Measurements from ENCODE around the gene CD1B. TPM values are rescaled to one million over a fixed set of nuclear protein-coding genes. Genes with fewer than 3 reads are reported as not detected.

Gene CD1B
- polyA plus RNA-seq, 1 of the 3 experiments (the other 2 are of a cell fraction): not detected

DNA sequence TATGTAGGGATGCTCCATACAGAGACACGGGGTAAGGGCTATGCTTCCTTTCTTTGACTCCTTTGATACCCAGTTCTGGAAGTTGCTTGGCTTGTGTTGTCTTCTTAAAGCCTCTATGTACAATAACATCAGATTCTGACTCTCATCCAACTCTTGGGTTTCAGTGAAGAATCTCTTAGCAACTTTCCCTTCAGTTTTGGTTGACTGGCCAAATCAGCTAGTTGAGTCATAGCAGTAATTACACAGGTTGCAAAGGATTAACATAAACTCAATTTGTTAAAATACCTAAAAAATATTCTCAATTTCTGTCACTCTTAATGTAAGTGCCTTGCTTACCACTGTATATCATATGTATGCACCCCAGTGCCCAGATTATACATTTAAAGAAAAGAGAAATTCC is 31.6 kb upstream of the CD1B start:
- no peaks in the 10 kb centered on the region for H3K36me3 ChIP-seq (replicated peaks in 1 of 2; ENCODE audit: control insufficient read depth in 1 of 2, insufficient read depth in 2 of 2, low read length in 1 of 2)

DNA sequence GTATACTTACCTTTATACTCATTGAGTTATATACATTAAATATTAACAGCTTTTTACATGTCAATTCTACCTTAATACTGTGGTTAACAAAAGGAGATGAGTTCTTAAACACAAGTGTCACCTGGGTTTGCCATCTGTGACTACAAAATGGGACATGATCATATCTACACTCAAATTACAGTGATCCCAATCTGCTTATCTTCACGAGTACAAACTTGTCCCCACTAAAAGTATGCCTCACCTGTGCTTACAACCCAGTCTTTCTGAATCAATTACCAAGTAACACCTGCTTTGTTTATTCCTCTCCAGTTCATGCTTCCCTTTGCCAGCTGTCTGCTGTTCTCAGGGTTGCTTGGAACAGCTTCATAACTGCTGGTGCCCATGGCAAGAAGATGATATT is 31.2 kb upstream of the CD1B start:
- H3F3A ChIP-seq (replicated peaks; ENCODE audit: insufficient read depth): no peaks in the 10 kb centered on the region
- no peaks in the 10 kb centered on the region for H3K9me2 ChIP-seq
- 0% methylated on average over 1 of the region's 1 CpG for WGBS (ENCODE audit: low lambda C conversion rate)
- no peaks in the 10 kb centered on the region for H3K36me3 ChIP-seq (replicated peaks in 1 of 2; ENCODE audit: control insufficient read depth in 1 of 2, insufficient read depth in 2 of 2, low read length in 1 of 2)
- TF ChIP-seq, protein P1, sequence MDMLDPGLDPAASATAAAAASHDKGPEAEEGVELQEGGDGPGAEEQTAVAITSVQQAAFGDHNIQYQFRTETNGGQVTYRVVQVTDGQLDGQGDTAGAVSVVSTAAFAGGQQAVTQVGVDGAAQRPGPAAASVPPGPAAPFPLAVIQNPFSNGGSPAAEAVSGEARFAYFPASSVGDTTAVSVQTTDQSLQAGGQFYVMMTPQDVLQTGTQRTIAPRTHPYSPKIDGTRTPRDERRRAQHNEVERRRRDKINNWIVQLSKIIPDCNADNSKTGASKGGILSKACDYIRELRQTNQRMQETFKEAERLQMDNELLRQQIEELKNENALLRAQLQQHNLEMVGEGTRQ (IDR thresholded peaks at IDR 0.05; ENCODE audit: borderline replicate concordance, low read depth, low read length): no peak
- no peak for TF ChIP-seq JUND (IDR thresholded peaks at IDR 0.05)
- no peak for TF ChIP-seq EP300 (IDR thresholded peaks at IDR 0.05; ENCODE audit: borderline replicate concordance in 1 of 2, low read depth in 1 of 2, low read length in 1 of 2)
- TF ChIP-seq, protein P2, sequence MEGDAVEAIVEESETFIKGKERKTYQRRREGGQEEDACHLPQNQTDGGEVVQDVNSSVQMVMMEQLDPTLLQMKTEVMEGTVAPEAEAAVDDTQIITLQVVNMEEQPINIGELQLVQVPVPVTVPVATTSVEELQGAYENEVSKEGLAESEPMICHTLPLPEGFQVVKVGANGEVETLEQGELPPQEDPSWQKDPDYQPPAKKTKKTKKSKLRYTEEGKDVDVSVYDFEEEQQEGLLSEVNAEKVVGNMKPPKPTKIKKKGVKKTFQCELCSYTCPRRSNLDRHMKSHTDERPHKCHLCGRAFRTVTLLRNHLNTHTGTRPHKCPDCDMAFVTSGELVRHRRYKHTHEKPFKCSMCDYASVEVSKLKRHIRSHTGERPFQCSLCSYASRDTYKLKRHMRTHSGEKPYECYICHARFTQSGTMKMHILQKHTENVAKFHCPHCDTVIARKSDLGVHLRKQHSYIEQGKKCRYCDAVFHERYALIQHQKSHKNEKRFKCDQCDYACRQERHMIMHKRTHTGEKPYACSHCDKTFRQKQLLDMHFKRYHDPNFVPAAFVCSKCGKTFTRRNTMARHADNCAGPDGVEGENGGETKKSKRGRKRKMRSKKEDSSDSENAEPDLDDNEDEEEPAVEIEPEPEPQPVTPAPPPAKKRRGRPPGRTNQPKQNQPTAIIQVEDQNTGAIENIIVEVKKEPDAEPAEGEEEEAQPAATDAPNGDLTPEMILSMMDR (IDR thresholded peaks at IDR 0.05): no peak
- no peak for TF ChIP-seq GATA2 (CRISPR knock-in tag; IDR thresholded peaks at IDR 0.05)
- TF ChIP-seq USF1 (IDR thresholded peaks at IDR 0.05; ENCODE audit: borderline replicate concordance, low read depth): no peak
- TF ChIP-seq, protein P3, sequence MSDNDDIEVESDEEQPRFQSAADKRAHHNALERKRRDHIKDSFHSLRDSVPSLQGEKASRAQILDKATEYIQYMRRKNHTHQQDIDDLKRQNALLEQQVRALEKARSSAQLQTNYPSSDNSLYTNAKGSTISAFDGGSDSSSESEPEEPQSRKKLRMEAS (IDR thresholded peaks at IDR 0.05; ENCODE audit: low read depth): no peak
- no peak for TF ChIP-seq FOSL2 (IDR thresholded peaks at IDR 0.05; ENCODE audit: borderline replicate concordance, low read depth)
- no peak for TF ChIP-seq RAD21 (IDR thresholded peaks at IDR 0.05; ENCODE audit: low read length)
- no peak for TF ChIP-seq REST (IDR thresholded peaks at IDR 0.05; ENCODE audit: low read depth, low read length)
- TF ChIP-seq TCF12 (IDR thresholded peaks at IDR 0.05): no peak
- no peak overlapping the region for H2AFZ ChIP-seq (ENCODE audit: low read depth)
- no peaks in the 10 kb centered on the region for H3K79me2 ChIP-seq (ENCODE audit: insufficient read depth)
- H3K27ac ChIP-seq (ENCODE audit: low read depth in 2 of 2, low read length in 1 of 2): no peak overlapping the region
- no peak for DNase-seq
- H3K9ac ChIP-seq: no peak overlapping the region
- no peak overlapping the region for H3K4me3 ChIP-seq (ENCODE audit: low read depth in 2 of 2, low read length in 1 of 2)
- ChIA-PET CTCF (no interaction called here), POLR2A (no interaction called here)
- no peak overlapping the region for H3K4me2 ChIP-seq
- no peaks in the 10 kb centered on the region for H3K27me3 ChIP-seq (ENCODE audit: insufficient read depth)
- no peaks in the 10 kb centered on the region for H3K9me3 ChIP-seq
- no peaks in the 10 kb centered on the region for H3K4me1 ChIP-seq (ENCODE audit: control insufficient read depth in 1 of 2, insufficient read depth in 2 of 2, low read depth in 1 of 2, low read length in 1 of 2)
- no peaks in the 10 kb centered on the region for H4K20me1 ChIP-seq (ENCODE audit: insufficient read depth)

More for the DNA sequence above, 31.6 kb upstream of the CD1B start:
- Histone ChIP-seq H3K9me2 (no peaks in the 10 kb centered on the region), H3K4me2 (no peak overlapping the region), H3F3A (replicated peaks; ENCODE audit: insufficient read depth) (no peaks in the 10 kb centered on the region), H3K4me1 (ENCODE audit: control insufficient read depth in 1 of 2, insufficient read depth in 2 of 2, low read depth in 1 of 2, low read length in 1 of 2) (no peaks in the 10 kb centered on the region), H3K9me3 (no peaks in the 10 kb centered on the region), H2AFZ (ENCODE audit: low read depth) (no peak overlapping the region), H3K27ac (ENCODE audit: low read depth in 2 of 2, low read length in 1 of 2) (no peak overlapping the region), H4K20me1 (ENCODE audit: insufficient read depth) (no peaks in the 10 kb centered on the region), H3K27me3 (ENCODE audit: insufficient read depth) (no peaks in the 10 kb centered on the region), H3K4me3 (ENCODE audit: low read depth in 2 of 2, low read length in 1 of 2) (no peak overlapping the region), H3K9ac (no peak overlapping the region), H3K79me2 (ENCODE audit: insufficient read depth) (no peaks in the 10 kb centered on the region)
- no peak for DNase-seq
- ChIA-PET POLR2A (no interaction called here), CTCF (no interaction called here)
- 0% methylated on average over 1 of the region's 1 CpG for WGBS (ENCODE audit: low lambda C conversion rate)
- TF ChIP-seq JUND (IDR thresholded peaks at IDR 0.05): no peak
- TF ChIP-seq GATA2 (CRISPR knock-in tag; IDR thresholded peaks at IDR 0.05): no peak
- no peak for TF ChIP-seq MEF2A (IDR thresholded peaks at IDR 0.05; ENCODE audit: borderline replicate concordance, low read depth)
- TF ChIP-seq RFX5 (IDR thresholded peaks at IDR 0.05; ENCODE audit: low read length): no peak
- no peak for TF ChIP-seq RCOR1 (IDR thresholded peaks at IDR 0.05; ENCODE audit: low read length)
